Activated T-cell treated with anti-CD3 and anti-CD28 coated beads for 24 hours (primary cell): ENCODE results near the gene MAP3K12.

Experiments
- DNase-seq: peaks from one replicate; pipeline ENCODE4 v3.0.0-alpha.2; 2020; ENCODE audit warnings: low read depth

Gene MAP3K12

GRCh38 chr12:53508534-53509170, 9.4 kb upstream of the MAP3K12 start:
- DNase-seq, result peak; percentile 77

GRCh38 chr12:53507603-53507885, 8.3 kb upstream of the MAP3K12 start:
- no peak for DNase-seq

- no peak for DNase-seq
These were observed 7.8 kb upstream of the MAP3K12 start, which contains the start of gene NPFF for GRCh38 chr12:53506881-53507602. NPFF (minus strand) TSS chr12:53507484; CDS start chr12:53507474, 10 bp downstream.

GRCh38 chr12:53506450-53506785, 7.2 kb upstream of the MAP3K12 start:
- DNase-seq, result no peak

GRCh38 chr12:53505555-53506449, 6.5 kb upstream of the MAP3K12 start:
- DNase-seq, result no peak

GRCh38 chr12:53505086-53505485, 5.8 kb upstream of the MAP3K12 start:
- no peak for DNase-seq

GRCh38 chr12:53504004-53504920, 5.0 kb upstream of the MAP3K12 start:
- DNase-seq, result no peak

GRCh38 chr12:53502983-53503728, 3.9 kb upstream of the MAP3K12 start:
- no peak for DNase-seq

- DNase-seq, result no peak
These were observed 3.1 kb upstream of the MAP3K12 start for GRCh38 chr12:53502331-53502730.

- DNase-seq, result no peak
These were observed 2.4 kb upstream of the MAP3K12 start for GRCh38 chr12:53501615-53502181.

- peak; percentile 97 for DNase-seq
These were observed 1.7 kb upstream of the MAP3K12 start, which contains the start of gene TARBP2 for GRCh38 chr12:53500776-53501614. TARBP2 (plus strand) TSS chr12:53501283; CDS start chr12:53501409, 126 bp downstream.

- DNase-seq, result no peak
These were observed 1.0 kb upstream of the MAP3K12 start for GRCh38 chr12:53500142-53500775.

- no peak for DNase-seq
These were observed 1.0 kb downstream of the MAP3K12 start for GRCh38 chr12:53498235-53498630.

- DNase-seq, result no peak
These were observed 1.8 kb downstream of the MAP3K12 start for GRCh38 chr12:53497461-53497860.

- DNase-seq, result no peak
These were observed 2.6 kb downstream of the MAP3K12 start for GRCh38 chr12:53496752-53497032.

- DNase-seq, result no peak
These were observed 3.1 kb downstream of the MAP3K12 start for GRCh38 chr12:53495903-53496751.

- no peak for DNase-seq
These were observed 5.5 kb downstream of the MAP3K12 start for GRCh38 chr12:53493610-53494391.
